Measurements from ENCODE around the gene SLC6A11.

- TF ChIP-seq CTCF (conservative IDR thresholded peaks at IDR 0.05) (no peak), EZH2 (IDR thresholded peaks at IDR 0.05; ENCODE audit: low read depth) (no peak)
Measured at GRCh38 chr3:10770981-10771380, 45.0 kb upstream of the SLC6A11 start.
